Esophagus squamous epithelium (tissue), 4 donors: Measurements from ENCODE around the gene HDAC8.

Experiments used
- POLR2A ChIP-seq, 4 donors: fragments of 450-650 bp; IDR thresholded peaks; one replicate each; pipeline ENCODE4 v1.6.1; 2017; ENCODE audit warnings: antibody characterized with exemption in 4 of 4, mild to moderate bottlenecking in 4 of 4, moderate library complexity in 3 of 4
- TF ChIP-seq, protein P1 (sequence below), 6 experiments: fragments of 450-650 bp in 4 of 6; fragments of 200-600 bp in 2 of 6; sonication (generic) in 2 of 6; IDR thresholded peaks; one replicate each; pipeline ENCODE4 v1.5.1; 2016 to 2019; ENCODE audit warnings: antibody characterized with exemption in 6 of 6, mild to moderate bottlenecking in 4 of 6, moderate library complexity in 4 of 6

- TF ChIP-seq, protein P1, sequence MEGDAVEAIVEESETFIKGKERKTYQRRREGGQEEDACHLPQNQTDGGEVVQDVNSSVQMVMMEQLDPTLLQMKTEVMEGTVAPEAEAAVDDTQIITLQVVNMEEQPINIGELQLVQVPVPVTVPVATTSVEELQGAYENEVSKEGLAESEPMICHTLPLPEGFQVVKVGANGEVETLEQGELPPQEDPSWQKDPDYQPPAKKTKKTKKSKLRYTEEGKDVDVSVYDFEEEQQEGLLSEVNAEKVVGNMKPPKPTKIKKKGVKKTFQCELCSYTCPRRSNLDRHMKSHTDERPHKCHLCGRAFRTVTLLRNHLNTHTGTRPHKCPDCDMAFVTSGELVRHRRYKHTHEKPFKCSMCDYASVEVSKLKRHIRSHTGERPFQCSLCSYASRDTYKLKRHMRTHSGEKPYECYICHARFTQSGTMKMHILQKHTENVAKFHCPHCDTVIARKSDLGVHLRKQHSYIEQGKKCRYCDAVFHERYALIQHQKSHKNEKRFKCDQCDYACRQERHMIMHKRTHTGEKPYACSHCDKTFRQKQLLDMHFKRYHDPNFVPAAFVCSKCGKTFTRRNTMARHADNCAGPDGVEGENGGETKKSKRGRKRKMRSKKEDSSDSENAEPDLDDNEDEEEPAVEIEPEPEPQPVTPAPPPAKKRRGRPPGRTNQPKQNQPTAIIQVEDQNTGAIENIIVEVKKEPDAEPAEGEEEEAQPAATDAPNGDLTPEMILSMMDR (IDR thresholded peaks at IDR 0.05), result no peak
- no peak for TF ChIP-seq POLR2A (IDR thresholded peaks at IDR 0.05)
Observed at GRCh38 chrX:72295745-72296144, 276.9 kb downstream of the HDAC8 start.
